Psoas muscle (tissue), 8 donors: Measurements from ENCODE around the gene NPDC1. TPM values are rescaled to one million over a fixed set of nuclear protein-coding genes. Genes with fewer than 3 reads are reported as not detected.
A peak's percentile ranks its signal among the peaks of the same experiment; 100 is the strongest.
"Not testable (repeated sequence)": the region's sequence is repeated elsewhere in the genome, so short reads cannot be mapped to it uniquely, and the experiment has no call there.

Experiments used
- ATAC-seq, 4 donors: fragments of 200-7000 bp; cut with Tn5 transposase; one replicate each; pipeline ENCODE4 v1.9.1; 2020; ENCODE audit warnings: moderate library complexity in 3 of 4, mild to moderate bottlenecking in 2 of 4
- DNase-seq, 2 donors: peaks; one replicate each; pipeline ENCODE4 v3.0.0-alpha.2; 2020
- H3K27ac ChIP-seq: fragments of 200-600 bp; one replicate; pipeline ENCODE4 v1.8.0; 2022
- H3K27me3 ChIP-seq, 3 donors: fragments of 200-600 bp in 1 of 3; one replicate each; pipeline versions ENCODE4 v1.6.1 to v1.8.0; 2013 to 2022; ENCODE audit warnings: low read length in 2 of 3, mild to moderate bottlenecking in 2 of 3, moderate library complexity in 1 of 3; ENCODE audit not compliant: insufficient read depth in 3 of 3
- H3K36me3 ChIP-seq, 2 donors: fragments of 200-600 bp in 1 of 2; one replicate each; pipeline versions ENCODE4 v1.6.1 to v1.8.0; 2013 to 2022; ENCODE audit warnings: low read depth in 1 of 2, mild to moderate bottlenecking in 1 of 2, moderate library complexity in 1 of 2; ENCODE audit not compliant: insufficient read depth in 1 of 2
- H3K4me1 ChIP-seq: fragments of 200-600 bp; one replicate; pipeline ENCODE4 v1.8.0; 2022
- H3K4me3 ChIP-seq: fragments of 200-600 bp; one replicate; pipeline ENCODE4 v1.8.0; 2022; ENCODE audit warnings: mild to moderate bottlenecking
- H3K9me3 ChIP-seq: fragments of 200-600 bp; one replicate; pipeline ENCODE4 v1.8.0; 2022
- WGBS, 3 donors: extraction: QIAGEN DNeasy Blood & Tissue Kit; methylation state at CpG; one replicate each; pipeline versions ENCODE4 v1.1.6 to v1.1.7; 2013; 5-methylcytosine and 5-hydroxymethylcytosine counted together
- intact Hi-C, 2 donors: fragments of 100-400 bp; cut with DNase I; formaldehyde crosslinking; loops; one replicate each; pipeline versions ENCODE4 v1.11.0 to v1.14.2; 2022
- polyA plus RNA-seq, 3 donors: library from polyadenylated mRNA; stranded (reverse); fragments of 200-250 nt; gene quantifications; one replicate each; pipeline ENCODE4 v1.2.3, GENCODE V29; 2013
- total RNA-seq, 4 donors: library from RNA; stranded (reverse); fragmentation: NEBNext Ultra II Directional in 2 of 4; extraction: Animal tissue kit (Norgen Biotek cat#: 25700) in 2 of 4; gene quantifications; one replicate each; pipeline versions ENCODE4 v1.2.1 to v1.2.4, GENCODE V29; 2021 to 2023
- TF ChIP-seq, protein P1 (sequence below): fragments of 200-600 bp; IDR thresholded peaks from one replicate; pipeline ENCODE4 v1.8.0; 2022; ENCODE audit warnings: antibody characterized with exemption
- donor health status: healthy with polysubstance abuse.
- donor health status: DM: no; HTN: no; CAD: no; lungs with moderate emphysema.
- donor health status: Bipolar disorder and iron deficiency.
- donor health status: healthy.
- donor health status: DM: yes; HTN: yes; CAD: no.
- donor health status: DM: no; HTN: no; CAD: no.
- donor health status: DM: no; HTN: no; CAD: no.
- donor health status: DM: yes; HTN: yes; CAD: no.

NPDC1 gene
- total and polyA plus RNA-seq, 7 donors = 14.8 to 32.1 (median 22.4) TPM

DNA sequence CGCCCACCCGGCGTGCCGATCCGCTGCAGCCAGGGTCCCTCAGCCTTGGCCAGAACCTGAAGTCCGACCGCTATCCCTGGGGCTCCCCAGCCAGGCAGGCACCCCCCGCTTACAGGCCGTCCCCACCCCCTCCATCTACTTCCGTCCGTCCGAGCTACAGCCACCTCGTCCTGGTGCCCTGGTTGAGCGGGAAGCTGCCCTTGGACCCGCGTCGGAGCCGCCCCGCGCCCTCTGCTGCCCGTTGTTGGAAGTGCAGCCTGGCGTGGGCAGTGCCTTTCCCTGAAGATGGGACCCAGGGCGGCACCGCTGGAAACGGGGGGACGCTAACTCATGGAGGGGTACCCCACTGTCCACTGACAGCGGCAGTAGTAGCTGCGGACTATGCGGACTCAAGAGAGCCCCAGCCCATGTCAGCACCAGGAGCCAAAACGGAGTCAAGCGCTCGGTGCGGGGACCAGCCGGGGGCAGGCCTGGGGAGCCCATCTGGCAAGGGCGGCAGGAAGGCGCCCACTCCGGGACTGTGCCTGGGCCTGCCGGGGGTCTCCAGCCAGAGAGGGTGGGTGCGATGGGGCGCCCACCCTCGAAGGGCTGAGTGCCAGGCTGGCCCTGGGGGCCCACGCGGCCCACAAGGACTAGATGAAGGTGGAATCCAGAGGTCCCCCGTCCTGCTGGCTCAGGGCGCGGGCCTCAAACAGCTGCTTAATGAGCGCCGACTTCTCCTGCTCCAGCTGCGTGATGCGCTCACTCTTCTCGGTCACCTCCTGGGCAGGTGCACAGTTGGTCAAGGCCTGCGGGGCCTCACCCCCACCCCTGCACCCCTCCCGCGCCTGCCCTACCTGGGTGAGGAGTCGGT is 18.3 kb upstream of the NPDC1 start:
- Histone ChIP-seq H3K27me3 (peaks cover 0 to 4% (median under 1%) of the 10 kb centered on the region in 3 donors), H3K9me3 (no peaks in the 10 kb centered on the region), H3K27ac (no peak overlapping the region), H3K36me3 (no peaks in the 10 kb centered on the region), H3K4me3 (no peak overlapping the region), H3K4me1 (no peaks in the 10 kb centered on the region)
- ATAC-seq (peak; percentile 57 to 80 (median 72)), DNase-seq (peak; percentile 74 to 83)
- intact Hi-C loops = loop anchor here (2.0 to 10.0 kb wide), 2 partner anchors 17 to 279 kb away; partner anchors contain the start of gene NPDC1 (in 1 of the 2)
- WGBS, 3 donors = 46 to 50% (median 48%) methylated on average over 50 to 55 of the region's 55 CpGs
- TF ChIP-seq, protein P1, sequence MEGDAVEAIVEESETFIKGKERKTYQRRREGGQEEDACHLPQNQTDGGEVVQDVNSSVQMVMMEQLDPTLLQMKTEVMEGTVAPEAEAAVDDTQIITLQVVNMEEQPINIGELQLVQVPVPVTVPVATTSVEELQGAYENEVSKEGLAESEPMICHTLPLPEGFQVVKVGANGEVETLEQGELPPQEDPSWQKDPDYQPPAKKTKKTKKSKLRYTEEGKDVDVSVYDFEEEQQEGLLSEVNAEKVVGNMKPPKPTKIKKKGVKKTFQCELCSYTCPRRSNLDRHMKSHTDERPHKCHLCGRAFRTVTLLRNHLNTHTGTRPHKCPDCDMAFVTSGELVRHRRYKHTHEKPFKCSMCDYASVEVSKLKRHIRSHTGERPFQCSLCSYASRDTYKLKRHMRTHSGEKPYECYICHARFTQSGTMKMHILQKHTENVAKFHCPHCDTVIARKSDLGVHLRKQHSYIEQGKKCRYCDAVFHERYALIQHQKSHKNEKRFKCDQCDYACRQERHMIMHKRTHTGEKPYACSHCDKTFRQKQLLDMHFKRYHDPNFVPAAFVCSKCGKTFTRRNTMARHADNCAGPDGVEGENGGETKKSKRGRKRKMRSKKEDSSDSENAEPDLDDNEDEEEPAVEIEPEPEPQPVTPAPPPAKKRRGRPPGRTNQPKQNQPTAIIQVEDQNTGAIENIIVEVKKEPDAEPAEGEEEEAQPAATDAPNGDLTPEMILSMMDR = peak; percentile 92

DNA sequence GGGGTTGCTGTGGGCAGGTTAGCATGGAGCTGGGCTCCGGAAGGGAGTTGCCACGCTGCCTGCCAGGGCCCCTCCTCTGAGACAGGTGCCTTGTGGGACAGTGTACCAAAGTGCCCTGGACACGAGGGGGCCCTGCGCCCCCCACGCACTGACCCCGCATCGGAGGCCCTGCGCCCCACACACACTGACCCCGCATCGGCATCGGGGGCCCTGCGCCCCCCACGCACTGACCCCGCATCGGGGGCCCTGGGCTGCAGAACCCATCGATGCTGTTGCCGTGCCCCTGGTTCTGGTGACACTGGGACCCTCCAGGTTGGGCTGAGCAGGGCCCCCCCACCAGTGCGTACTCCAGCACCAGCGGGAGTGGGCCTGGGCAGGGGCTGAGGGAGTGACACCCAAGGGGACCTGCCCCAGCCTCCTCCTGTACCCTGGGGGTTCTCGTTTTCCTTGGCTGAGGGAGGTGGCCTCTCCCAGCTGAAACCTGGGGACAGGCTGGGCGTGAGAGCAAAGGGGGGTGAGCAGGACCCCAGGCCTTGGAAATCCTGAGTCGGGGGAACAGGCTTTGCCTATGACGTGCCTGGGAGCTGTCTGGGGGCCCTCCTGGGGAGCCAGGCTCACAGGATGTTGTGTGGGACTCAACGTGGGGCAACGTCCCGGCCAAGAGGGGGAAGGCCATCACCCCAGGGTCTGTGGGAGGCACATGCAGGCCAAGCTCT is 17.5 kb upstream of the NPDC1 start:
- H3K9me3 ChIP-seq = no peaks in the 10 kb centered on the region
- H3K27me3 ChIP-seq = no peaks in the 10 kb centered on the region
- TF ChIP-seq, protein P1 = no peak
- H3K27ac ChIP-seq = no peak overlapping the region
- ATAC-seq = peak in 1 of 4 donors; percentile 9
- H3K36me3 ChIP-seq = no peaks in the 10 kb centered on the region
- WGBS, 3 donors = 83 to 86% (median 86%) methylated on average over 25 to 26 of the region's 26 CpGs
- no peak overlapping the region for H3K4me3 ChIP-seq
- intact Hi-C loops = loop anchor here (2.0 to 10.0 kb wide), 2 partner anchors 17 to 279 kb away; partner anchors contain the start of gene NPDC1 (in 1 of the 2)
- no peaks in the 10 kb centered on the region for H3K4me1 ChIP-seq
- no peak for DNase-seq

DNA sequence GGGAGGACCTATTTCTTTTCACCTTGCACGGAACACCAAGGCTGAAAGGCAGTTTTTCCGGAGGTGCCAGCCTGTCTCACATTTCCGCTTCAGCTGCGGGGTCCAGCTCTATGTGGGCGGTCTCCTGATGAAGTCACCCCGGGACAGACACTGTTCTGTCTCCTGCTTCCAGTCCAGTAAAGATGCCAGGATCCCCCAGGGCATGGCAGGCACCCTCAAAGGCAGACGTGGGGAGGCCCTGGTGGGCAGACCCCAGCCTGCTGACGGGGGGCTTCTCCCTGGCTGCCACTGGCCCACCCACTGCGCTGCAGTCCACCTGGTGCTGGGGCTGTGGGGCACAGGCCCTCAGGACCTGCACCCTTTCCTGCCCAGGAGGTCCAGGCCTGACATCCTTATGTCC is 16.8 kb upstream of the NPDC1 start:
- not testable (repeated sequence) for H3K9me3 ChIP-seq, DNase-seq, H3K27me3 ChIP-seq, H3K4me3 ChIP-seq, ATAC-seq, H3K4me1 ChIP-seq, H3K27ac ChIP-seq, H3K36me3 ChIP-seq
- intact Hi-C loops = loop anchor here (10.0 kb wide), 1 partner anchor 278 kb away; no protein-coding TSS in a partner anchor
- WGBS, 3 donors = 76 to 89% (median 81%) methylated on average over 5 to 9 of the region's 9 CpGs

DNA sequence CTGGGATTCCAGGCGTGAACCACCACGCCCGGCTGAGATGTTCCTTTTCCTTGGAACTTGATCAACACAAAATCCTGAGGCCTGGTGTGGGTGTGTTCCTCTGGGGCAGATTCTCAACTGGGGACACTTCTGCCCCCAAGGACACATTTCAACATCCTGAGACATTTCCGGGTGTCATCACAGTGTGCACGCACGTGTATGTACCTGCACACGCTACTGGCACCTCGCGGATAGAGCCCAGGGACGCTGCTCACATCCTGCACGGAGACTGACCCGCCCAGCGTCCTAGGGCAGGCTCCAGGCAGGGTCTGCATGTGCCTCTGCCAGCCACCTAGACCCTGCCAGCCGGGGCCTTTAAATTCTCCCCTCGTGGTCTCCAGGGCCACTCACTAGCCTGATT is 16.4 kb upstream of the NPDC1 start:
- Histone ChIP-seq H3K4me1 (no peaks in the 10 kb centered on the region), H3K4me3 (no peak overlapping the region), H3K27me3 (no peaks in the 10 kb centered on the region), H3K9me3 (no peaks in the 10 kb centered on the region), H3K36me3 (no peaks in the 10 kb centered on the region), H3K27ac (no peak overlapping the region)
- DNase-seq = no peak
- 79 to 85% (median 81%) methylated on average over 15 of the region's 15 CpGs for WGBS, 3 donors
- TF ChIP-seq, protein P1 = no peak
- no peak for ATAC-seq
- intact Hi-C loops = loop anchor here (10.0 kb wide), 1 partner anchor 278 kb away; no protein-coding TSS in a partner anchor
